Testis (tissue), 3 donors: ENCODE data around the gene HLA-C. TPM values are rescaled to one million over a fixed set of nuclear protein-coding genes. Genes with fewer than 3 reads are reported as not detected.

Experiments
- DNase-seq: peaks from one replicate; pipeline ENCODE4 v3.0.0-alpha.2; 2019
- H3K27ac ChIP-seq, 2 donors: fragments of 200-600 bp; sonication (generic); one replicate each; pipeline ENCODE4 v1.5.1; 2019
- H3K27me3 ChIP-seq: fragments of 200-600 bp; sonication (generic); one replicate; pipeline ENCODE4 v1.5.1; 2019
- H3K36me3 ChIP-seq: fragments of 200-600 bp; sonication (generic); one replicate; pipeline ENCODE4 v1.5.1; 2017; ENCODE audit warnings: low read depth; ENCODE audit errors: missing control alignments
- H3K4me1 ChIP-seq: fragments of 200-600 bp; sonication (generic); one replicate; pipeline ENCODE4 v1.5.1; 2019
- H3K4me3 ChIP-seq, 2 donors: fragments of 200-600 bp; sonication (generic); one replicate each; pipeline ENCODE4 v1.5.1; 2017 to 2019
- H3K9me3 ChIP-seq: fragments of 200-600 bp; sonication (generic); one replicate; pipeline ENCODE4 v1.5.1; 2017
- CTCF ChIP-seq, 3 experiments: fragments of 450-650 bp in 2 of 3; fragments of 200-600 bp in 1 of 3; sonication (generic) in 1 of 3; IDR thresholded peaks; one replicate each; pipeline ENCODE4 v1.5.1; 2016 to 2019; ENCODE audit warnings: antibody characterized with exemption in 3 of 3, mild to moderate bottlenecking in 2 of 3, moderate library complexity in 1 of 3
- POLR2A ChIP-seq: fragments of 450-650 bp; IDR thresholded peaks from one replicate; pipeline ENCODE4 v1.6.1; 2017; ENCODE audit warnings: antibody characterized with exemption, mild to moderate bottlenecking, moderate library complexity
- WGBS, 2 donors: methylation state at CpG; one replicate each; pipeline ENCODE4 v1.1.5; 2018; 5-methylcytosine and 5-hydroxymethylcytosine counted together
- intact Hi-C: fragments of 100-400 bp; cut with DNase I; formaldehyde crosslinking; loops from one replicate; pipeline ENCODE4 v1.15.1; 2023; ENCODE audit warnings: low total_unique reads
- polyA plus RNA-seq: library from polyadenylated mRNA; stranded (reverse); fragments of 350-450 nt; fragmentation: Illumina TruSeq; extraction: RNeasy Lipid Tissue Mini Kit (QIAGEN cat#74804); gene quantifications from one replicate; pipeline ENCODE4 v1.2.3, GENCODE V29; 2014; ENCODE audit warnings: low read depth, low replicate concordance; ENCODE audit not compliant: insufficient read depth
- total RNA-seq, 2 donors: library from RNA; depleted of rRNA; stranded (reverse); fragments of >200 nt; gene quantifications; one replicate each; pipeline ENCODE4 v1.2.3, GENCODE V29; 2016

HLA-C gene
- total and polyA plus RNA-seq, 3 donors from 2014 or later: 104 to 213 (median 135) TPM

- WGBS, 2 donors: 13 to 15% methylated on average over 3 of the region's 3 CpGs
- Histone ChIP-seq H3K4me3 (no peak overlapping the region), H3K36me3 (no peaks in the 10 kb centered on the region), H3K9me3 (no peaks in the 10 kb centered on the region), H3K27me3 (no peaks in the 10 kb centered on the region), H3K27ac (no peak overlapping the region), H3K4me1 (no peaks in the 10 kb centered on the region)
- intact Hi-C loops: no loop called here
- TF ChIP-seq CTCF (IDR thresholded peaks at IDR 0.05) (no peak), POLR2A (no peak)
- no peak for DNase-seq
Measured at GRCh38 chr6:31252625-31253024, 19.3 kb downstream of the HLA-C start.

DNA sequence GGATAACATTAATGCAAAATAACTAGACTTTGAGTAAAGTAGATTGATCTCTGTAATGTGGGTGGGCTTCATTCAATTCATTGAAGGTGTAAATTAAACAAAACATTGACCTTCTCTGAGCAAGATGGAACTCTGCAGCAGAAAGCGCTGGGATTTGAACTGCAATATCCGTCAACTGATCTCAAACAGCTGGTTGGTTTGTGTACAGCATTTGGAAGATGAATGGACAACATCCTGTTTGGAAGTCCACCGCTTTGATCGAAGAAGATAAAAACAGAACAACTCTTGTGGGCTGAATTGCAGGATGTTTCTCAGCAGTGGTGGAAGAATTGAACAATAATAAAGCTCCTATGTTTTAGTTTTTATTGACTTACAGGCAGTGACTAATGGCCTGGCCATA, 20.6 kb downstream of the HLA-C start:
- intact Hi-C loops: no loop called here
- TF ChIP-seq CTCF (IDR thresholded peaks at IDR 0.05) (no peak), POLR2A (no peak)
- Histone ChIP-seq H3K27ac (no peak overlapping the region), H3K9me3 (no peaks in the 10 kb centered on the region), H3K36me3 (no peaks in the 10 kb centered on the region), H3K27me3 (no peaks in the 10 kb centered on the region), H3K4me1 (no peaks in the 10 kb centered on the region), H3K4me3 (no peak overlapping the region)
- 79 to 88% methylated on average over 4 of the region's 4 CpGs for WGBS, 2 donors
- DNase-seq: no peak

- WGBS, 2 donors: 88 to 99% methylated on average over 2 of the region's 2 CpGs
- no peaks in the 10 kb centered on the region for H3K36me3 ChIP-seq
- intact Hi-C loops: no loop called here
Measured at GRCh38 chr6:31249184-31249583, 22.7 kb downstream of the HLA-C start.

DNA sequence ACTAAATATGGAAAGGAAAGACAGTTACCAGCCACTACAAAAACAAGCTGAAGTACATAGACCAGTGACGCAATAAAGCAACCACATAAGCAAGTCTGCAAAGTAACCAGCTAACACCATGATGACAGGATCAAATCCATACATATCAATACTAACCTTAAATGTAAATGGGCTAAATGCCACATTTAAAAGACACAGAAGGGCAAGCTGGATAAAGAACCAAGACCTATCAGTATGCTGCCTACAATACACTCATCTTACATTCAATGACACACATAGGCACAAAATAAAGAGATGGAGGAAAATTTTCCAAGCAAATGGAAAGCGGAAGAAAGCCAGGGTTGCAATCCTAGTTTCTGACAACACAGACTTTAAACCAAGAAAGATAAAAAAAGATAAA, 24.1 kb downstream of the HLA-C start:
- TF ChIP-seq POLR2A (no peak), CTCF (IDR thresholded peaks at IDR 0.05) (no peak)
- intact Hi-C loops: no loop called here
- no peaks in the 10 kb centered on the region for H3K36me3 ChIP-seq
- no peaks in the 10 kb centered on the region for H3K9me3 ChIP-seq
- H3K27ac ChIP-seq: no peak overlapping the region
- no peak overlapping the region for H3K4me3 ChIP-seq
- DNase-seq: no peak
- 94 to 98% methylated on average over 2 of the region's 2 CpGs for WGBS, 2 donors
- H3K4me1 ChIP-seq: no peaks in the 10 kb centered on the region
- no peaks in the 10 kb centered on the region for H3K27me3 ChIP-seq

More at GRCh38 chr6:31249184-31249583, 22.7 kb downstream of the HLA-C start:
- no peak overlapping the region for H3K4me3 ChIP-seq
- no peak overlapping the region for H3K27ac ChIP-seq
- H3K27me3 ChIP-seq: no peaks in the 10 kb centered on the region
- TF ChIP-seq POLR2A (no peak), CTCF (IDR thresholded peaks at IDR 0.05) (no peak)
- no peaks in the 10 kb centered on the region for H3K4me1 ChIP-seq
- H3K9me3 ChIP-seq: no peaks in the 10 kb centered on the region
- no peak for DNase-seq

DNA sequence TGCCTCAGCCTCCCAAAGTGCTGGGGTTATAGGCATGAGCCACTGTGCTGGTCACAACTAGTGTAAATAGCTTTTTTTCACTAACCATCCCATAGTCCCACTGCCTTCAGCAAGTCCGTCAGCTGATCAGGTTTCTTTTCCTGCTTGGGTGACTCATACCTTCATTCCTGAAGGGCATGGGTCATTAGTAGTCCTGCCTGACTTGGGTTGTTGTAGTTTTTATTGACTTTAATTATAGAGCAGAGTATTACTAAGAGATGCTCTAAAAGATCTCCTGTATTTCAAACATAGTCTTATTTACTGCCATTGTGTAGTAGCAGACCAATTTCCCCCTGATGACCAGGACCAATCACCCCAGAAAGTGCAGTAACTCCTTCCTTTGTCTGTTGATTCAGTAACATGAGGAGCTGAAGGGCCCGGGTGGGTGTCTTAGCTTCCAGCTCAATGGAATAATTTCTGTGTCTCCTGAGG, 25.8 kb downstream of the HLA-C start:
- 77 to 78% methylated on average over 2 of the region's 2 CpGs for WGBS, 2 donors
- DNase-seq: no peak
- TF ChIP-seq POLR2A: no peak
- no peak for TF ChIP-seq CTCF (IDR thresholded peaks at IDR 0.05)
- Histone ChIP-seq H3K36me3 (no peaks in the 10 kb centered on the region), H3K27ac (no peak overlapping the region), H3K4me3 (no peak overlapping the region), H3K4me1 (no peaks in the 10 kb centered on the region), H3K9me3 (no peaks in the 10 kb centered on the region), H3K27me3 (no peaks in the 10 kb centered on the region)
- intact Hi-C loops: no loop called here
